ENCODE results near the gene HHLA2.

Gene HHLA2

GRCh38 chr3:108416111-108416869 lies 119.9 kb downstream of the HHLA2 start:
- intact Hi-C loops (cut with DNase I), result no loop called here
- no peak for DNase-seq

- intact Hi-C loops (cut with DNase I), result no loop called here
- DNase-seq, result no peak
Measured at GRCh38 chr3:108420926-108421325, 124.6 kb downstream of the HHLA2 start.

All from posterior cingulate gyrus (tissue), 11 donors.